Activated CD4-positive, alpha-beta memory T cell treated with anti-CD3 and anti-CD28 coated beads for 36 hours (primary cell): Measurements from ENCODE around the gene DIS3L2. TPM values are rescaled to one million over a fixed set of nuclear protein-coding genes. Genes with fewer than 3 reads are reported as not detected.

ENCODE experiments used
- CTCF ChIA-PET: fragments of 350-600 bp; sonication (Branson Sonifier 250); formaldehyde crosslinking; loops from one replicate; lab custom pipeline; 2021; ENCODE audit warnings: antibody characterized with exemption, inconsistent platforms; lab: Charles Lee
- POLR2A ChIA-PET: fragments of 350-600 bp; sonication (Branson Sonifier 250); formaldehyde crosslinking; loops from one replicate; lab custom pipeline; 2021; ENCODE audit warnings: antibody characterized with exemption; lab: Charles Lee
- DNase-seq: peaks from one replicate; pipeline ENCODE4 v3.0.0-alpha.2; 2020
- H3K27ac Mint-ChIP-seq: one replicate; pipeline ENCODE4 v1.8.0; 2021; ENCODE audit warnings: mixed read lengths
- H3K27me3 Mint-ChIP-seq: one replicate; pipeline ENCODE4 v1.8.0; 2021; ENCODE audit warnings: mixed read lengths
- H3K36me3 Mint-ChIP-seq: one replicate; pipeline ENCODE4 v1.8.0; 2021; ENCODE audit warnings: mixed read lengths
- H3K4me1 Mint-ChIP-seq: one replicate; pipeline ENCODE4 v1.8.0; 2021; ENCODE audit warnings: low read depth, mixed read lengths
- H3K4me3 Mint-ChIP-seq: one replicate; pipeline ENCODE4 v1.8.0; 2021; ENCODE audit warnings: mild to moderate bottlenecking, mixed read lengths
- H3K9me3 Mint-ChIP-seq: one replicate; pipeline ENCODE4 v1.8.0; 2021; ENCODE audit warnings: mixed read lengths
- intact Hi-C: fragments of 100-400 bp; cut with micrococcal nuclease; formaldehyde crosslinking; loops from one replicate; pipeline ENCODE4 v1.15.1; 2023
- total RNA-seq, 2 experiments: library from RNA; stranded (reverse); gene quantifications; one replicate each; pipeline ENCODE4 v1.2.3, GENCODE V29; 2021

DIS3L2 gene
- total RNA-seq, 2 experiments from 2014 or later: 20.5 to 25.7 TPM

- H3K4me3 Mint-ChIP-seq: no peak overlapping the region
- H3K27me3 Mint-ChIP-seq: no peaks in the 10 kb centered on the region
- no peak for DNase-seq
- POLR2A ChIA-PET: no interaction called here
- no peaks in the 10 kb centered on the region for H3K4me1 Mint-ChIP-seq
- no peak overlapping the region for H3K27ac Mint-ChIP-seq
- H3K9me3 Mint-ChIP-seq: no peaks in the 10 kb centered on the region
- intact Hi-C loops: no loop called here
- CTCF ChIA-PET: interaction anchor here (0.8 to 1.9 kb wide), 4 partner anchors 8 to 380 kb away, joined by 3 to 4 read pairs (median 3); partner anchors contain the start of gene NPPC
- H3K36me3 Mint-ChIP-seq: peaks cover 5% of the 10 kb centered on the region
Observed at GRCh38 chr2:232286001-232286868, 324.7 kb downstream of the DIS3L2 start.

- ChIA-PET CTCF (interaction anchor here (1.3 to 1.9 kb wide), 2 partner anchors 361 to 381 kb away, joined by 3 to 4 read pairs; partner anchors contain the start of gene NPPC), POLR2A (no interaction called here)
- Mint-ChIP-seq H3K36me3 (no peaks in the 10 kb centered on the region), H3K27me3 (no peaks in the 10 kb centered on the region), H3K27ac (no peak overlapping the region), H3K9me3 (no peaks in the 10 kb centered on the region), H3K4me3 (no peak overlapping the region), H3K4me1 (no peaks in the 10 kb centered on the region)
- intact Hi-C loops: no loop called here
- no peak for DNase-seq
Observed at GRCh38 chr2:232287316-232287715, 325.8 kb downstream of the DIS3L2 start.

- ChIA-PET CTCF (interaction anchor here (0.9 kb wide), 1 partner anchor 388 kb away, joined by 3 read pairs; no protein-coding TSS in a partner anchor), POLR2A (no interaction called here)
- no peaks in the 10 kb centered on the region for H3K9me3 Mint-ChIP-seq
- no peaks in the 10 kb centered on the region for H3K4me1 Mint-ChIP-seq
- intact Hi-C loops: no loop called here
- no peaks in the 10 kb centered on the region for H3K27me3 Mint-ChIP-seq
- DNase-seq: no peak
- H3K4me3 Mint-ChIP-seq: no peak overlapping the region
- no peaks in the 10 kb centered on the region for H3K36me3 Mint-ChIP-seq
- H3K27ac Mint-ChIP-seq: no peak overlapping the region
Observed at GRCh38 chr2:232288489-232289030, 327.0 kb downstream of the DIS3L2 start.

GRCh38 chr2:232290668-232291067, 329.2 kb downstream of the DIS3L2 start:
- H3K27me3 Mint-ChIP-seq: no peaks in the 10 kb centered on the region
- no peak overlapping the region for H3K27ac Mint-ChIP-seq
- H3K36me3 Mint-ChIP-seq: no peaks in the 10 kb centered on the region
- intact Hi-C loops: no loop called here
- no peaks in the 10 kb centered on the region for H3K9me3 Mint-ChIP-seq
- ChIA-PET CTCF (interaction anchor here (0.6 to 6.0 kb wide), 11 partner anchors 10 to 391 kb away, joined by 3 to 76 read pairs (median 4); partner anchors contain the start of gene NPPC), POLR2A (no interaction called here)
- no peak for DNase-seq
- no peaks in the 10 kb centered on the region for H3K4me1 Mint-ChIP-seq
- H3K4me3 Mint-ChIP-seq: no peak overlapping the region

- POLR2A ChIA-PET: no interaction called here
- intact Hi-C loops: no loop called here
- Mint-ChIP-seq H3K27me3 (no peaks in the 10 kb centered on the region), H3K36me3 (no peaks in the 10 kb centered on the region), H3K4me3 (no peak overlapping the region), H3K4me1 (no peaks in the 10 kb centered on the region), H3K9me3 (no peaks in the 10 kb centered on the region), H3K27ac (no peak overlapping the region)
- no peak for DNase-seq
- CTCF ChIA-PET: interaction anchor here (0.6 to 6.0 kb wide), 14 partner anchors 11 to 391 kb away, joined by 3 to 76 read pairs (median 7); partner anchors contain the start of gene NPPC
Observed at GRCh38 chr2:232291343-232291742, 329.8 kb downstream of the DIS3L2 start.

- intact Hi-C loops: loop anchor here (2.0 kb wide), 1 partner anchor 34 kb away; no protein-coding TSS in a partner anchor
- Mint-ChIP-seq H3K27ac (no peak overlapping the region), H3K4me1 (no peaks in the 10 kb centered on the region), H3K4me3 (no peak overlapping the region), H3K36me3 (no peaks in the 10 kb centered on the region), H3K27me3 (no peaks in the 10 kb centered on the region), H3K9me3 (no peaks in the 10 kb centered on the region)
- CTCF ChIA-PET: interaction anchor here (0.6 to 6.0 kb wide), 29 partner anchors 9 to 392 kb away, joined by 3 to 76 read pairs (median 3); partner anchors contain the start of gene NPPC
- peak; percentile 73 for DNase-seq
- POLR2A ChIA-PET: interaction anchor here (0.7 kb wide), 1 partner anchor 330 kb away, joined by 3 read pairs; no protein-coding TSS in a partner anchor
Observed at GRCh38 chr2:232292395-232293154, 331.1 kb downstream of the DIS3L2 start.

- H3K9me3 Mint-ChIP-seq: no peaks in the 10 kb centered on the region
- POLR2A ChIA-PET: interaction anchor here (0.7 kb wide), 1 partner anchor 331 kb away, joined by 3 read pairs; no protein-coding TSS in a partner anchor
- no peak for DNase-seq
- H3K4me3 Mint-ChIP-seq: no peak overlapping the region
- CTCF ChIA-PET: interaction anchor here (0.6 to 6.0 kb wide), 22 partner anchors 8 to 393 kb away, joined by 3 to 76 read pairs (median 4); partner anchors contain the start of gene NPPC
- H3K27ac Mint-ChIP-seq: no peak overlapping the region
- no peaks in the 10 kb centered on the region for H3K4me1 Mint-ChIP-seq
- H3K27me3 Mint-ChIP-seq: no peaks in the 10 kb centered on the region
- no peaks in the 10 kb centered on the region for H3K36me3 Mint-ChIP-seq
- intact Hi-C loops: loop anchor here (2.0 kb wide), 1 partner anchor 34 kb away; no protein-coding TSS in a partner anchor
Observed at GRCh38 chr2:232293191-232293590, 331.7 kb downstream of the DIS3L2 start.

- peaks cover 4% of the 10 kb centered on the region for H3K36me3 Mint-ChIP-seq
Observed at GRCh38 chr2:232295971-232296370, 334.5 kb downstream of the DIS3L2 start.

GRCh38 chr2:232296776-232297525, 335.4 kb downstream of the DIS3L2 start:
- CTCF ChIA-PET: interaction anchor here (0.6 to 1.2 kb wide), 5 partner anchors 11 to 155 kb away, joined by 3 read pairs; no protein-coding TSS in a partner anchor
- H3K27ac Mint-ChIP-seq: no peak overlapping the region
- POLR2A ChIA-PET: no interaction called here
- H3K9me3 Mint-ChIP-seq: no peaks in the 10 kb centered on the region
- no peak overlapping the region for H3K4me3 Mint-ChIP-seq
- H3K27me3 Mint-ChIP-seq: no peaks in the 10 kb centered on the region
- no peaks in the 10 kb centered on the region for H3K4me1 Mint-ChIP-seq
- intact Hi-C loops: no loop called here
- H3K36me3 Mint-ChIP-seq: peaks cover 6% of the 10 kb centered on the region
- DNase-seq: no peak

More at GRCh38 chr2:232295971-232296370, 334.5 kb downstream of the DIS3L2 start:
- no peaks in the 10 kb centered on the region for H3K27me3 Mint-ChIP-seq
- ChIA-PET CTCF (no interaction called here), POLR2A (no interaction called here)
- intact Hi-C loops: no loop called here
- no peaks in the 10 kb centered on the region for H3K9me3 Mint-ChIP-seq
- no peak overlapping the region for H3K27ac Mint-ChIP-seq
- H3K4me3 Mint-ChIP-seq: no peak overlapping the region
- DNase-seq: no peak
- H3K4me1 Mint-ChIP-seq: no peaks in the 10 kb centered on the region

GRCh38 chr2:232299084-232299483, 337.6 kb downstream of the DIS3L2 start:
- POLR2A ChIA-PET: no interaction called here
- intact Hi-C loops: no loop called here
- H3K9me3 Mint-ChIP-seq: no peaks in the 10 kb centered on the region
- no peak for DNase-seq
- no peaks in the 10 kb centered on the region for H3K27me3 Mint-ChIP-seq
- no peaks in the 10 kb centered on the region for H3K4me1 Mint-ChIP-seq
- H3K36me3 Mint-ChIP-seq: peaks cover 6% of the 10 kb centered on the region
- H3K27ac Mint-ChIP-seq: no peak overlapping the region
- no peak overlapping the region for H3K4me3 Mint-ChIP-seq
- CTCF ChIA-PET: no interaction called here
